HG02884 (cell line): ENCODE data around the gene TMEM150B.
A peak's percentile ranks its signal among the peaks of the same experiment; 100 is the strongest.

Experiments
- ATAC-seq: cut with Tn5 transposase; IDR thresholded peaks from one replicate; pipeline ENCODE4 v1.9.1; 2021; ENCODE audit warnings: mild to moderate bottlenecking, moderate library complexity; ENCODE audit not compliant: unreplicated experiment

TMEM150B gene

GRCh38 chr19:55279770-55280643 lies 45.1 kb downstream of the TMEM150B start, which contains the start of gene HSPBP1:
TSS of gene HSPBP1 (minus strand) at chr19:55280110. CDS start at chr19:55279608, 502 bp downstream.
- peak; percentile 51 for ATAC-seq

- no peak for ATAC-seq
These were observed 45.8 kb downstream of the TMEM150B start for GRCh38 chr19:55279340-55279739.

GRCh38 chr19:55278391-55279135 lies 46.6 kb downstream of the TMEM150B start:
- ATAC-seq = no peak

GRCh38 chr19:55277494-55277893 lies 47.6 kb downstream of the TMEM150B start:
- ATAC-seq = no peak

- ATAC-seq = no peak
These were observed 48.3 kb downstream of the TMEM150B start for GRCh38 chr19:55276720-55277430.

GRCh38 chr19:55275851-55276719 lies 49.1 kb downstream of the TMEM150B start:
- ATAC-seq = peak; percentile 58

GRCh38 chr19:55273978-55274707 lies 51.0 kb downstream of the TMEM150B start:
- ATAC-seq = no peak

- ATAC-seq = no peak
These were observed 53.0 kb downstream of the TMEM150B start for GRCh38 chr19:55272142-55272541.

- ATAC-seq = no peak
These were observed 54.8 kb downstream of the TMEM150B start for GRCh38 chr19:55270172-55270942.

- ATAC-seq = no peak
These were observed 55.8 kb downstream of the TMEM150B start for GRCh38 chr19:55269299-55269698.

- ATAC-seq = no peak
These were observed 58.3 kb downstream of the TMEM150B start for GRCh38 chr19:55266840-55267239.

- no peak for ATAC-seq
These were observed 58.7 kb downstream of the TMEM150B start for GRCh38 chr19:55266404-55266803.

GRCh38 chr19:55265723-55266386 lies 59.3 kb downstream of the TMEM150B start:
- ATAC-seq = no peak

- no peak for ATAC-seq
These were observed 60.0 kb downstream of the TMEM150B start for GRCh38 chr19:55265173-55265572.

GRCh38 chr19:55264531-55264930 lies 60.6 kb downstream of the TMEM150B start:
- no peak for ATAC-seq
